GM21737 (cell line): ENCODE results near the gene RBP5.

ENCODE experiments used
- ATAC-seq: cut with Tn5 transposase; IDR thresholded peaks from one replicate; pipeline ENCODE4 v1.9.1; 2021; ENCODE audit warnings: mild to moderate bottlenecking, moderate library complexity; ENCODE audit not compliant: unreplicated experiment

RBP5 gene

DNA sequence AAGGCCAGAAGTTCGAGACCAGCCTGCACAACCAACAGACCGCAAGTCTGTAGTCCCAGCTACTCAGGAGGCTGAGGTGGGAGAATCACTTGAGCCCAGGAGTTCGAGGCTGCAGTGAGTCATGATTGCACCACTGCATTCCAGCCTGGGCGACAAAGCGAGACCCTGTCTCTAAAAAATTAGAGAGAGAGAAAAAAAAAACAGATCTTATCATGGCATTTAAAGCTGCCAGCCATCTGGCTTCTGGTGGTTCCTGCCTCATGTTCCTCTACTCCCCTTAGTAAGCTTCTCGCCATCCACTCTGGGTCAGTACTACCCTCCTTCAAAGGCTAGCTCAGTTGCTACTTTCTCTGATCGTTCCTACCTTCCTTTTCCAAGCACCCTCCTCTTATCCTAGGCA lies 17.5 kb upstream of the RBP5 start:
- no peak for ATAC-seq

DNA sequence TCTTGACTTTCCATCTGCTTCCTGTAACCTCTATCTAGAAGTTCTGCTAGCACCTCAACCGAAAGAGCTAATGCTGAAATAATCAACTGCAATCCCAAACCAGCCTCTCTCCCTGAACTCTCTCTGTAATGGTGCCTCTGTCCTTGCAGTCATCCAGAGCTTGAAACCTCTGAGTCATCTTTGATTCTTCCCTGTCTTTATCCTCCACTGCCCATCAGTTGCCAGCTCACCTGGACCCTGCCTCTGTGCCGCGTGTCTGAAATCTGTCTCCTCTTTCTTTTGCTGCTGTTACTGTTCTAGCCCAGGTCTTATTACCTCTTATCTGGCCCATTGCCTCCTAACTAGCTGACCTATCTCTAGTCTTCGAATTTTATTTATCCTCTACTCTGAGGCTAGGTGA lies 17.0 kb upstream of the RBP5 start:
- ATAC-seq: no peak

DNA sequence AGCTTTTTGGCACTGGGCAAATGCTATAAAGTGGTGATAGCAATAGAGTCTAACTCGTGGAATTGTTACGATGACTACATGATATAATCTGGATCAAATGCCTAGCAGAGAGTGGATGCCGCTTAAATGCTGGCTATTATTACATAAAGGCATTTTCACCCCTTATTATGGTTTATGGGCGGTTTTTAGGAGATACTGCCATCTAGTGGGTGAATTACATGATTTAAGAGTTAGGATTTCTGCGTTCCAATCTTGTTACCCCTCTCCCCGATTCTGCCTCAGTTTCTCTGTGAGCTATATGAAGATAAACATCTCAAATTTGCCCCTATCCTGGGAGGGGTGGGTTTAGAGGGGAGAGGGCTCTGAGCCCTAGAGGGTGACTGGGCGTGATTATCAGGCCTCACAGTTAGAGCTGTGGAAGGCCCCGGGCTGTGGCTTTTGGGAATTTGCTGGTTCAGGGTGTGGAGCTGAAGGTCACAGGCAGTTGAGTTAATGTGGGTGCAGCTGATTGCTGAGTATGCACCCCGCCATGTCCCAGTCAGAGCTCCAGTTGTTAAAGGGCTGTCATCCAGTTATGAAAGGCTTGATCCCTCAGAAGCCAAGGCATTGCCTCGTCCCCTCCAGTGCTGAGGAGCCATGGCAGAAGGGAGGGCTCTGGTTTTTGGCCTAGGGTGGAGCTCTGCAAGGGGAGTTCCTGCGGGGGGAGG lies 15.9 kb upstream of the RBP5 start:
- no peak for ATAC-seq

DNA sequence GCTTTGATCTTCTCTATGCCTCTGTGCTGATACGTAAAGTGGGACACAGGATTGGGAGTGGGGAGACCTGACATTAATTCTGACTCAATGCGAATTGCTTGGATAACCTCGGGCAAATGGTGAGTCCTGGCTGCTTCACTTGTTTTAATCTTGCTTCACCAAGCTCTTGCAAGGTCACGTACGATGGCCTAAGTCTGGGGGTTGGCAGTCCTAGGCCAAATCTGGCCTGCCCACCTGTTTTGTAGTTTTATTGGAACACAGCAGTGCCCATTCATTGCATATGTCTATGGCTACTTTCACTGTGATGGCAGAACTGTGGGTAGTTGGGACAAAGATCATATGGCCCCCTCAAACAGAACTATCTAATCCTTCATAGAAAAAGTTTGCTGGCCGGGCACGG lies 14.9 kb upstream of the RBP5 start:
- no peak for ATAC-seq

DNA sequence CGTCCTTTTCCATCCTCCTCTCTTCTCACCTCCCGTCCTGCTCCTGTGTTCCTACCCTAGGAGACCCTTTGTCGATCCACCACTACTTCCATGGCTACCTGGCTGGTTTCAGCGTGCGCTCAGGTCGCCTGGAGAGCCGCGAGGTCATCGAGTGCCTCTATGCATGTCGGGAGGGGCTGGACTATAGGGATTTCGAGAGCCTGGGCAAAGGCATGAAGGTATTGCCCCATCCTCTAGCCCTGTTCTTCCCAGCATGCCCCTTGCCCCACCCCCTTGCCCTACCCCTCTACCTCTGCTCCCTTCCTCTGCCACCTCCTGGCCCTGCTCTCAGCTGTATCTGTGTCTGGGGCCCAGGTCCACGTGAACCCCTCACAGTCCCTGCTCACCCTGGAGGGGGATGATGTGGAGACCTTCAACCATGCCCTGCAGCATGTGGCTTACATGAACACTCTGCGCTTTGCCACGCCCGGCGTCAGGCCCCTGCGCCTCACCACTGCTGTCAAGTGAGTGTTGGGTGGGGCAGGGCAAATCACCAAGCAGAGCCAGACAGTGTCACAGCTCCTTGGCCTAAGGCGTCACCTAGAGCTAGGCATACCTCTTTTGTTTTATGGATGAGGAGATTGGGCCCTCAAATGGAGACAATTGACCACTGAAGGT lies 14.2 kb upstream of the RBP5 start:
- ATAC-seq: no peak

DNA sequence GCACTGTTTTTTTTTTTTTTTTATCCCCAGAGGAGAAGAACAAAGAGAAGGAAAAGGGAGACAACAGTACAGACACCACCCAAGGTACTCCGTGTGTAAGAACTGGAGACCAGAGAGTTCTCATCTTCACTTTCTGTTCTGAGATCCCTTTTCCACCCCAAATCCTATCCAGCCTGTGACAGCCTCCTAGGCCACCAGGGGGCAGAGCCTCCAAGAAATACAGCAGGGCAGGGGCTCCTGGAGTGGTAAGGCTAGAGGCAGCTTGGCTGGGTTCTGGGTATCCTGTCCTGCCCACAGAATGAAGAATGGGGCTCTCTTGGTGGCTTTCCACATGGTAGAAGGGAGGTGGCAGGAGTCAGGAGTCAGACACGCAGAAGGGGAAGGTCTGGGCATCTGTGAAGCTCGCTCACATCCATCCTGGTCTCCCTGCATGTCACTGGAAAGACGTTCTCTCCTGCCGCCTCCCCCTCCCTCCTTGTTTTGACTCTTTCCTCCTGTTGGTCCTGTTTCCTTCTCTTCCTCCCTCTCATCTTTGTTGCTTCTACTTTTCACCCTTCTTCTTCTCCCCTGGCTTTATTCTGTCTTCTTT lies 13.5 kb upstream of the RBP5 start:
- no peak for ATAC-seq

DNA sequence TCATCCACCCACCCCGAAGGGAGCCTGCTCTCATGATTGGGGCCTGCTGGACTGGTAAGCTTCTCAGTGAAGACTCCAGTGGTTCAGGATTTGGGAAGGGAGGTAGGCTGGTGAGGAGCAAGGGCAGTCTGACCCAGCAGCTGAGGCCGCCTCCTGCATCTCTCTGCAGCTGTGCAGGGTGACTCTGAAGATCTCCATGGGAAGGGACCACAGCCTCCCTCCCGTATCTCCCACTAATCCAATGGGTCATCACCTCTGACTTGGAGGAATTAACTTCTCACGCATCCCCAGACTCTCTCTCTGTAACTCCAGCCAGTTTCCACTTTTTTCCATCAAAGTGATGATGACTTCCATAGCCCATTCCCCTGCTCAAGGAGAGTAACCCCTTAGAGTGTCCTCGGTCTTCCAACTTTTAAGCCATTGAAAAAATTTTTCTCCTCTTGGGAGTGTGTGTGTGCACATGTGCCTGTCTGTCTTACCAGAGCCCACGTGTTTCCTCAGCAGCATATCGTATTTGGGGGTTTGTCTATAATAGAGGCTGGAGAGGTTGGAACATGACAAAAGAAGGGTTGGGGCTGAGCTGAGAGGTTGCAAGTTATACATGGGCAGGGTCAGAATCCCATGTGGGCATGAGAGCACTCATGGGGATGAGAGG lies 12.8 kb upstream of the RBP5 start:
- ATAC-seq: no peak

DNA sequence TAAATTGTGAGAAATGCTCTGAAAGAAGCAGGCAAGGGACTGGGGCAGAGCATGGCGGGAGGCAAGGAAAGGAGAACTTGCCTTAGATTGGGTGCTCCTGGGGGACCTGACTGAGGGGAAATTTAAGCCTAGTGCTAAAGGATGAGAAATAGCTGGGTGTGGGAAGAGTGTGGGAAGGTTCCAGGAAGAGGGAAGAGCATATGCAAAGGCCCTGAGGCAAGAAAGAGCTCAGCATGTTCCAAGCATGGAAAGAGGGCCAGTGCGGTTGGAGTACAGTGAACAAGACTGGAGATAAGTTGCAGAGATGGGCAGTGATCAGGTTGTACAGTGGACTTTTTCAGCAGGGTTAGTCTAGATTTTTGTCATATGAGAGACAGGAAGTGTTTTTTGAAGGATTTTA lies 10.5 kb upstream of the RBP5 start:
- no peak for ATAC-seq

DNA sequence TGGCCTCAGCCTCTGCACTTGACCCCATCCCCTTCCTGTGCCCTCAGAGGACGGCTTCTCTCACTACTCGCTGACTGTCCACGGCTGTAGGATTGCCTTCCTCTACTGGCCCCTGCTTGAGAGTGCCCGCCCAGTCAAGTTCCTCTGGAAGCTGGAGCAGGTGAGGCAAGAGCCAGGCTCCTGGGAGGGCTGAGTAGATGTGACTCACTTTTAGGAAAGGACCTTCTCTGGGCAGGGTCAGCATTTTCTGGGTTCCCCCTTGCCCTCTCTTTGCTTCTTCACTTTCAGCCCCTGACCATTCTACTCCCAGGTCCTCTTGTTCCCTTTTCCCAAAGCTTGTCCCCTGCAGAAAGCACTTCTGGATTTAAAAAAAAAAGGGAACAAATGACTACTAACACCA lies 9.2 kb upstream of the RBP5 start:
- no peak for ATAC-seq

DNA sequence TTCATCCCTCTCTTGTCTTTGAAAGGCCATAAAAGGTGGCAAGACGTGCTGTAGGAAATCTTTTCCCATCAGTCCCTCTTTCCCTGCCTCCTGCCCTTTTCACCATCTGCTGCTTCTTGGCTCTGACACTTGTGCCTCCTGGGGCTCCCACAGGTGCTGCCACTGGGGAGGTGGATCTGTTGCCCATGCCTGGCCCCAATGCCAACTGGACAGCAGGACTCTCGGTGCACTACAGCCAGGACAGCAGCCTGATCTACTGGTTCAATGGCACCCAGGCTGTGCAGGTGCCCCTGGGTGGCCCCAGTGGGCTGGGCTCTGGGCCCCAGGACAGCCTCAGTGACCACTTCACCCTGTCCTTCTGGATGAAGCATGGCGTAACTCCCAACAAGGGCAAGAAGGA lies 8.0 kb upstream of the RBP5 start:
- no peak for ATAC-seq

DNA sequence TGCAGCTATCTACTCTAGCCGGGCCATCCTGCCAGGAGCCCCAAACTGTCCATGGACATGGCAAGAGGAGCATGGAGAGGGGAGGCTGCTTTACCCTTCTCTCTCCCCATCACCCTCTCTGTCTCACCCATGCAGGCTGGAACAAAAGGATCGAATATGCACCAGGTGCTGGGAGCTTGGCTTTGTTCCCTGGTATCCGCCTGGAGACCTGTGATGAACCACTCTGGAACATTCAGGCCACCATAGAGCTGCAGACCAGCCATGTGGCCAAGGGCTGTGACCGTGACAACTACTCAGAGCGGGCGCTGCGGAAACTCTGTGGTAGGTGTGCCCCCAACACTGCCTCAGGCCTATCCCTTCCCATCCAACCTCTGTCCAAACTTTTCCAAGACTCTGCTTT lies 7.4 kb upstream of the RBP5 start:
- ATAC-seq: no peak

DNA sequence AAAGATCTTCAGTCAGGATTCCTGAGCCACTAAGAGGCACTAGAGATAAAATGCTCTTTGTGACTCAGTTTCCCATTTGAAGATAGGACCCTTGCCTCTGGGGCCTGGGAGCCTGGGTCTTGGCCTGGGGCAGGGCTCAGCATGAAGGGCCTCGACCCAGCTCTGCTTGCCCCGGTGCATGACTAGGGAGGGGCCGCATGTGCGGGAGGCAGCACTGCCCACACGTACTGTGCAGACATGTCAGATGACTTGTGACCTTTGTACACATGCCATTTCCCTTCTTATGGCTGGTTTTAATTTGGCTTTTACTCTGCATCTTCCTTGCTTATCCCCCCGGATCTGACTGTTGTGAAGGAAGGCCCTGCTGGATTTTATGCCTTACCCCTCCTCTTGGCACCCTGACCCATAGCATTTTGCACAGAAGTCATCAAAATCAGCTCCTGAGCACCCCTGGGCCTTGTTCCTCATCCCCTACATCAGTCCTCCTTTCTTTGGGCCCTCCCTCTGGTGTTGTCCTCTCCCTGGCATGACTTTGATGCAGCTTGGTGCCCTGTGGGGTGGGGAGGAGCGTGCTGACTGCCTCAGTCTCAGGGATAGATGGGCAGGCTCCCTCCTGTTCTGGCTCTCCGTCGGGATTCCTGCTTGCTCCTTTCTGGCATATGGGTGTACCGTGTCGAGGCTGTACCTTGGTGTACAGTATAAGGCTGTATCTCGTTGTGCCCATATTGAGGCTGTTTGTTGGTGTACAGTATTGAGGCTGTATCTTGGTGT lies 5.9 kb upstream of the RBP5 start:
- ATAC-seq: no peak

DNA sequence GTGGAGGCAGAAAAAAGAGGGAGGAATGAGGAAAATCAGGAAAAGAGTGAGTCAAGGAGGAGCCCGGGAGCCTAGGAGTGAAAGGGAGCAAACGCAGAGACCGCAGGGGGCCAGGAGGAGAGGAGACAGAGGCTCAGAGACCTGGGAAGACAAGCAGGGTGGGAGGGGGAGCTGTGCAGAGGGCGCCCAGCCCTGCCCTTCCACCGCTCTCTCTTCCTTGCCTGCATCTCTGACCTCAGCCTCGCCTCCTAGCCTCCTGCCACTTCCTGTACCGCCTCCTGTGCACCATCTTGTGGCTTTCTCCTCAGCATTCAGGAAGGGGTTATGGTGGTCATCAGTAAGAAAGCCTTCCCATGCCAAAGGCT lies 2.8 kb upstream of the RBP5 start:
- ATAC-seq: no peak

DNA sequence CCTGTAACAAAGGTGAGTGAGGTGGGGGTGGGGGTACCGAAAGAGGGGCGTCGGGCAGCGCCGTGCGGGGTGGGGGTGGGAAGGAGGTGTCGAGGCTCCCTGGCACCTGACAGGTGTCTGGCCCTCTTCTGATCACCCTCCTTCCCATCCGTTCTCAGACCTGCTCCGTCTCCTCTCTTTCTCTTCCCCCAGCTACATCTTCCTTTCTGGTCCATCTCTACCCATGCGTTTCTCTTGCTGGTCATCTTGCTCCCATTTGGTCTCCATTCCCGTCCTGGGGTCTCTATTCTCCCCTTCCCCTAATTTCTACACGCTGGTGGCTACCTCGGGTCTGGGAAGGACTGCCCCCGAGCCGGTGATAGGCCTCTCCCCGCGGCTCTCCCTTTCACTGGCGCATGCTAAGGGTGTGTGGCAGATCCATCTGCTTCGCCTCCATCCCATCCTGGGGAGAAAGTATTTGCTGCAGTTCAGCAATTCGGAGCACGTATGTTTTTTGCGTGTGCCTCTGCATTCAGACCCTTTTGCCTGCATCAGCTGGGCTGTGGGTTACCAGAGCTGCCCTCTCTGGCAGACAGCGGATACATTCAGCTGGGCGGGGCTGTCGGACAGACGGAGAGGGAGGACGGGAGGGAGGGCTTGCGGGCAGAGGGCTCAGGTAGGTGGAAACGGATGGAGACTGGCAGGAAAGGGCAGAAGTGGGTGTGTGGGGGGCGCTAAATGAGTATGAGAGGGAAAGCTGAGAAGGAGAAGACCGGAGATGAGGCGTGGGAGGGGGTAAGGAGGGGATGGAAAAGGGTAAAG lies 2.2 kb upstream of the RBP5 start:
- ATAC-seq: no peak

DNA sequence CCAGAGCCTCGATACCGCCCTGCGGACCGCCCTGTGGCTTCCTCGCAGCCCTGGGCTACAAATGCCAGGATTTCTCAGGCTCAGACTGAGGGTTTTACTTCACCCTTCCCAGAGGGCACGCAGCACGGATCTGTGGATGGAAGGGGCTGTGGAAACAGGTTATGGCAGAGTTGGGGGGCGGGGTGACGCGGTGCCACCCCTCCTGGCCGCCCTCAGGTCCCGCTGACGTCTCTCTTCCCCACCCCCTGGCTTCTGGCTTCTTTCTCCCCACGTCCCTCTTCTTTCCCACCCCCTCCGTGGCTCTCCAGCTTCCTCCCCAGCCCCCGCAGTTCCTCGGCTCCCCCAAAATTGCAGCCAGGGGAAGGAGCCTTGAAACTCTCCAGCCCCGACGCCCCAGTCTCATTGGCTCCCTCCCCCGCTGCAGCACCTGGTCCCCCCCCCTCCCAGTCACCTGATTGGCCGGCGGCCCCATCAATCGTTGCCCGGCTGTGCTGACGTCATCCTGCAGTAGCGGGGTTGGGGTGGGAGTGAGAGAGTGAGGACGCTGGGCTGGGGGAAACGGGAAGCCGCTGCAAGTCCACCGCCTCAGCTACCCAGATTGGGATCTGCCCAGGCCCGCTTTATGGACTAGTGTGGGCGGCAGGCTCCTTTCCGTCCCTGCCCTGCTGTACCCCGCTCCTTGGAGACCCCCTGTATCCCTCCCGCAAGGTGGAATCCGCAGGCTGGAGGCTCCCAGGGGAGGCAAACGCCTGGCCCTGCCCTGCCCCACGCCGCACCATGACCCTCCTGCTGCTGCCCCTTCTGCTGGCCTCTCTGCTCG lies 1.4 kb upstream of the RBP5 start, which contains the start of gene CLSTN3:
Gene CLSTN3, plus strand, starts transcription at position 500 of the 820 bp plus-strand sequence. Its CDS starts 278 bp downstream, at position 778.
- peak; percentile 55 for ATAC-seq

DNA sequence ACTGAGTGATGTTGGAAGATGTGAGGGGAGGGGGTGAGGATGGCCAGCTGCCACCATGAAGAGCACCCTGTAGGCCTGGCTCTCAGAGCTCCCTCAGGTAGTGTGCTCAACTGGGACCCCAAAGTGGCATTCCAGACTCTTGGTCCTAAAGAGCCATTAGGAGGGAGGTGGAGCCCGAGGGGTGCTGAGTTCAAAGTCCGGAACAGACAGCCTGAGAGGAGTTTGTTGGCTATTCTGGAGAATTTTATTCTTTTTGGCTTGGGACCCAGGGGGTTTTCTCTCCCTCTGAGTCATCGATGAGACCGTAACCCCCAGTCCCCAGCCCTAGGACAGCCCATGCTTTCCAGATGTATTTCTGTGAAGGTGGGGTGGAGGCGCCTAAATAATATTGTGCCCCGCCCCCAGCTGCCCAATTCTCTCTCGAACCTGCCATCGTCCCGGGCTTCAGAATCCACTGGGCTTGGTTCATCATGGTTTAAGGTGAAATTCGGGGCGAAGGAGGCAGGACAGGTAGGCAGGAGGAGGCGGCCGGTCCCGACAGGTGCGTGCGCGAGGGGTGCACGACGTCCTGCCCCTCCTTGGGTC lies 690 bp upstream of the RBP5 start:
- ATAC-seq: peak; percentile 10

DNA sequence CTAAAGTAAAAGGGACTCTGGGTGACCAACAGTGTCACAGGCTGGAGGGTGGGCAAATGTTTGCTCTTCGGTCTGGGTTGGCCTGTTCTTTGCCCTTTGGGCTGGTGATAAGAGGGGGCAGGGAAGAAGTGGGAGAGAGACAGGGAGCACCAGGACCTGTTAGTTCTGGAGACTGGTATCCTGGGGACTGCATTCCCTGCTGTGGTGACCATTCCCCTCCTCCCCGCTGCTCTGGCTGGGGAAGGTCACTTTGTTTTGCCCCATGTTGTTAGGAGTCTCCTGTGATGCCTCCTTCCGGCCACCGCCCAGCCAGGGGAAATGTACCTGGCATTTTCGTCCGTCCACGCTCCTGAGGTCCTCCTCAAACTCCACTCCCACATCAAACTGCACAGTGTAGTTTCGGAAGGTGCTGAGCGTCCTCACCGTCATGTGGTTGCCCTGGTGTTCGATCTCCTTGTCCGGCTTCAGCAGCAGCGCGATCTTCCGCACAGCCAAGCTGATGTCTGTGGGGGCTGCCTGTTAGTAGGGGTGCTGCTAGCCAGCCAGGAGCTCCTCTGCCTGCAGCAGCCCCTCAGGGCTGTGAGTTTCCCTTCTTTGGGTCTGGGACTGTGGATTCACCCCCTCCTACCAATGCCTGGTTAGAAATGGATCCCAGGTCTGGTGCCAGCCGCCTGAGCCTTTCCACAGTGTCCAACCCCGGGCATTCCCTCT lies 618 bp downstream of the RBP5 start:
- no peak for ATAC-seq

DNA sequence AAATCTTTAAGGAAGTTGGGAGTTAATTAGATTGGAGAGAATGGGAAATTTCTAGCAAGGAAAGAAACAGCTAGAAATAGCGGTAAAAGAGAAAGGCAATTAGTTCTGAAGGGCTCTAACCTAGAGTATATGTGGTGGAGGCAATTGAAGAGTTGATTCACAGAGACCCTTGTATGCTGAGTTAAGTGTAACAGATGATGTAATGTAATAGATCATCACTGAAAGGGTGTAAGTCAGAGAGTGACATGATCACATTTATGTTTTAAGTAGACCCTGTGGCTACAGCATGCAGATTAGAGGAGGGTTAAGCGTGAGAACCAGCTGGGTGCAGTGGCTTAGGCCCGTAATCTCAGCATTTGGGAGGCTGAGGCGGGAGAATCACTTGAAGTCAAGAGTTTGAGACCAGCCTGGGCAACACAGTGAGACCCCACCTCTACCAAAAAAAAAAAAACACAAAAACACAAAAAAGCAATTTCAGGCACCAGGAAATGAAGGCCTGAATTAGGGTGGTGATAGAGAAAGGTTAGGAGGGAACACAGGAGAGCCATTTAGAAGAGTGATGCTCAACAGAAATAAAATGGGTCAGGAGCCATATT lies 3.0 kb downstream of the RBP5 start:
- no peak for ATAC-seq
